Glutamatergic neuron (in vitro differentiated cells): ENCODE data around the gene CDH24. TPM values are rescaled to one million over a fixed set of nuclear protein-coding genes. Genes with fewer than 3 reads are reported as not detected.

Source experiments
- DNase-seq: peaks from one replicate; pipeline ENCODE4 v3.0.0; 2022
- H3K27ac Mint-ChIP-seq: one replicate; pipeline ENCODE4 v1.8.0; 2020; ENCODE audit warnings: mild to moderate bottlenecking, mixed read lengths, inconsistent platforms; ENCODE audit not compliant: unreplicated experiment
- H3K27me3 Mint-ChIP-seq: one replicate; pipeline ENCODE4 v1.8.0; 2020; ENCODE audit warnings: mild to moderate bottlenecking, moderate library complexity, mixed read lengths, inconsistent platforms; ENCODE audit not compliant: unreplicated experiment
- H3K36me3 Mint-ChIP-seq: one replicate; pipeline ENCODE4 v1.8.0; 2020; ENCODE audit warnings: mild to moderate bottlenecking, mixed read lengths, inconsistent platforms; ENCODE audit not compliant: unreplicated experiment
- H3K4me1 Mint-ChIP-seq: one replicate; pipeline ENCODE4 v1.8.0; 2020; ENCODE audit warnings: mild to moderate bottlenecking, low read depth, mixed read lengths, inconsistent platforms; ENCODE audit not compliant: unreplicated experiment
- H3K4me3 Mint-ChIP-seq: one replicate; pipeline ENCODE4 v1.8.0; 2020; ENCODE audit warnings: mild to moderate bottlenecking, mixed read lengths, inconsistent platforms; ENCODE audit not compliant: unreplicated experiment
- H3K9me3 Mint-ChIP-seq: one replicate; pipeline ENCODE4 v1.8.0; 2020; ENCODE audit warnings: mild to moderate bottlenecking, moderate library complexity, mixed read lengths, inconsistent platforms; ENCODE audit not compliant: unreplicated experiment
- CTCF ChIP-seq: fragments of 200-600 bp; sonication (generic); IDR thresholded peaks from one replicate; pipeline ENCODE4 v1.5.0; 2021; ENCODE audit not compliant: partially characterized antibody, unreplicated experiment
- total RNA-seq: library from RNA; stranded (reverse); fragmentation: NEBNext Ultra II Directional; extraction: Animal tissue kit (Norgen Biotek cat#: 25700); gene quantifications from one replicate; pipeline ENCODE4 v1.2.1, GENCODE V29; 2021; ENCODE audit not compliant: unreplicated experiment

CDH24 gene
- total RNA-seq, 1 donor from 2014 or later, result 164 TPM

- no peaks in the 10 kb centered on the region for H3K27me3 Mint-ChIP-seq
- peak; percentile 40 for DNase-seq
- peaks cover 24% of the 10 kb centered on the region for H3K4me1 Mint-ChIP-seq
- H3K36me3 Mint-ChIP-seq, result no peaks in the 10 kb centered on the region
- H3K4me3 Mint-ChIP-seq, result no peak overlapping the region
- peaks cover 3% of the 10 kb centered on the region for H3K9me3 Mint-ChIP-seq
- H3K27ac Mint-ChIP-seq, result no peak overlapping the region
- TF ChIP-seq CTCF, result no peak
Observed at GRCh38 chr14:22998329-22999012, 58.8 kb downstream of the CDH24 start.

GRCh38 chr14:22997676-22998323, 59.5 kb downstream of the CDH24 start:
- peaks cover 27% of the 10 kb centered on the region for H3K4me1 Mint-ChIP-seq
- TF ChIP-seq CTCF, result no peak
- DNase-seq, result peak; percentile 38
- H3K27me3 Mint-ChIP-seq, result peaks cover 3% of the 10 kb centered on the region
- H3K36me3 Mint-ChIP-seq, result no peaks in the 10 kb centered on the region
- H3K4me3 Mint-ChIP-seq, result no peak overlapping the region
- no peak overlapping the region for H3K27ac Mint-ChIP-seq
- H3K9me3 Mint-ChIP-seq, result peaks cover 3% of the 10 kb centered on the region

Other genes with a start within 250 kb of the CDH24 start
- 1.7 TPM for gene SLC7A7, start 242.1 kb downstream of the CDH24 start, total RNA-seq
- gene MRPL52, start 227.6 kb downstream of the CDH24 start, total RNA-seq, result 67.9 TPM
- gene MMP14, start 220.9 kb downstream of the CDH24 start, total RNA-seq, result 162 TPM
- gene LRP10, start 185.8 kb downstream of the CDH24 start, total RNA-seq, result 15.1 TPM
- 73.2 TPM for gene REM2, start 174.3 kb downstream of the CDH24 start, total RNA-seq
- gene RBM23, start 138.4 kb downstream of the CDH24 start, total RNA-seq, result 70.9 TPM
- gene PRMT5, start 128.1 kb downstream of the CDH24 start, total RNA-seq, result 54.6 TPM
- 9.7 TPM for gene HAUS4, start 100.4 kb downstream of the CDH24 start, total RNA-seq
- 0.34 TPM for gene AJUBA, start 75.0 kb downstream of the CDH24 start, total RNA-seq
- gene C14orf93, start 47.4 kb downstream of the CDH24 start, total RNA-seq, result 12.1 TPM
- gene PSMB5, start 22.6 kb downstream of the CDH24 start, total RNA-seq, result 289 TPM
- gene PSMB11, start 15.3 kb downstream of the CDH24 start, total RNA-seq, result not detected
- gene ACIN1, start 37.6 kb upstream of the CDH24 start, total RNA-seq, result 341 TPM
- gene C14orf119, start 38.0 kb upstream of the CDH24 start, total RNA-seq, result 40.3 TPM
- not detected for gene CIROP, start 47.5 kb upstream of the CDH24 start, total RNA-seq
- gene CEBPE, start 61.7 kb upstream of the CDH24 start, total RNA-seq, result not detected
- gene SLC7A8, start 126.1 kb upstream of the CDH24 start, total RNA-seq, result 7.9 TPM
- not detected for gene RNF212B, start 180.4 kb upstream of the CDH24 start, total RNA-seq
- 12.2 TPM for gene HOMEZ, start 228.6 kb upstream of the CDH24 start, total RNA-seq
- 10.8 TPM for gene PPP1R3E, start 245.3 kb upstream of the CDH24 start, total RNA-seq
- 32.6 TPM for gene BCL2L2, start 249.3 kb upstream of the CDH24 start, total RNA-seq